OCI-LY1 (cell line): ENCODE data around the gene ASPRV1.

Source experiments
- H2AFZ ChIP-seq: fragments of 200-600 bp; sonication (generic), shearing (Covaris generic); 2 replicates; pipeline ENCODE4 v1.6.0; 2014; ENCODE audit warnings: antibody characterized with exemption, mild to moderate bottlenecking, low read length
- H3F3A ChIP-seq: fragments of 200-600 bp; sonication (generic), shearing (Covaris generic); 2 replicates; pipeline ENCODE4 v1.6.0; 2014; ENCODE audit warnings: mild to moderate bottlenecking, antibody characterized with exemption, low read length, moderate library complexity; ENCODE audit not compliant: insufficient read depth
- H3K27ac ChIP-seq: fragments of 200-600 bp; sonication (generic); 2 replicates; pipeline ENCODE4 v1.5.1; 2014; ENCODE audit warnings: low read length, mixed run types, mild to moderate bottlenecking, low read depth; ENCODE audit not compliant: poor library complexity, severe bottlenecking
- H3K27me3 ChIP-seq: fragments of 200-600 bp; sonication (generic); 2 replicates; pipeline ENCODE4 v1.6.0; 2014; ENCODE audit warnings: antibody characterized with exemption, mild to moderate bottlenecking, low read length, moderate library complexity; ENCODE audit not compliant: insufficient read depth
- H3K36me3 ChIP-seq: fragments of 200-600 bp; sonication (generic); 2 replicates; pipeline ENCODE4 v1.6.1; 2014; ENCODE audit warnings: mild to moderate bottlenecking, antibody characterized with exemption, low read length, moderate library complexity, mixed read lengths; ENCODE audit not compliant: insufficient read depth
- H3K4me1 ChIP-seq: fragments of 200-600 bp; sonication (generic); 2 replicates; pipeline ENCODE4 v1.5.1; 2014; ENCODE audit warnings: mild to moderate bottlenecking, low read length, moderate library complexity; ENCODE audit not compliant: insufficient read depth, severe bottlenecking
- H3K4me2 ChIP-seq: fragments of 200-600 bp; sonication (generic), shearing (Covaris generic); 2 replicates; pipeline ENCODE4 v1.6.1; 2014; ENCODE audit warnings: low read length
- H3K4me3 ChIP-seq: fragments of 200-600 bp; sonication (generic); 2 replicates; pipeline ENCODE4 v1.5.1; 2014; ENCODE audit warnings: low read length, low read depth, mild to moderate bottlenecking, mixed read lengths; ENCODE audit not compliant: poor library complexity, severe bottlenecking
- H3K79me2 ChIP-seq: fragments of 200-600 bp; shearing (Covaris generic); 2 replicates; pipeline ENCODE4 v1.6.1; 2016; ENCODE audit warnings: mixed run types, low read length, mixed read lengths; ENCODE audit not compliant: insufficient read depth
- H3K9ac ChIP-seq: fragments of 200-600 bp; sonication (generic), shearing (Covaris generic); 2 replicates; pipeline ENCODE4 v1.6.1; 2014; ENCODE audit warnings: mild to moderate bottlenecking, low read length, mixed read lengths
- H3K9me2 ChIP-seq: fragments of 200-600 bp; sonication (generic), shearing (Covaris generic); 2 replicates; pipeline ENCODE4 v1.6.1; 2014; ENCODE audit warnings: low read depth, mild to moderate bottlenecking, low read length, mixed read lengths
- H3K9me3 ChIP-seq: fragments of 200-600 bp; shearing (Covaris generic); 2 replicates; pipeline ENCODE4 v1.6.1; 2014; ENCODE audit warnings: low read length, mixed read lengths
- H4K20me1 ChIP-seq: fragments of 200-600 bp; sonication (generic), shearing (Covaris generic); 2 replicates; pipeline ENCODE4 v1.6.0; 2016; ENCODE audit warnings: mild to moderate bottlenecking, low read length; ENCODE audit not compliant: insufficient read depth
- EZH2 ChIP-seq: fragments of 200-600 bp; sonication (generic), shearing (Covaris generic); IDR thresholded peaks from 2 replicates; pipeline ENCODE4 v1.8.0; 2017; ENCODE audit warnings: borderline replicate concordance, mixed run types, mild to moderate bottlenecking, antibody characterized with exemption, low read length, moderate library complexity, mixed read lengths
- TF ChIP-seq, protein P1 (sequence below): fragments of 200-600 bp; sonication (generic), shearing (Covaris generic); IDR thresholded peaks from 2 replicates; pipeline ENCODE4 v1.5.1; 2017; ENCODE audit warnings: mild to moderate bottlenecking, antibody characterized with exemption, low read length, moderate library complexity, mixed read lengths

Gene ASPRV1

DNA sequence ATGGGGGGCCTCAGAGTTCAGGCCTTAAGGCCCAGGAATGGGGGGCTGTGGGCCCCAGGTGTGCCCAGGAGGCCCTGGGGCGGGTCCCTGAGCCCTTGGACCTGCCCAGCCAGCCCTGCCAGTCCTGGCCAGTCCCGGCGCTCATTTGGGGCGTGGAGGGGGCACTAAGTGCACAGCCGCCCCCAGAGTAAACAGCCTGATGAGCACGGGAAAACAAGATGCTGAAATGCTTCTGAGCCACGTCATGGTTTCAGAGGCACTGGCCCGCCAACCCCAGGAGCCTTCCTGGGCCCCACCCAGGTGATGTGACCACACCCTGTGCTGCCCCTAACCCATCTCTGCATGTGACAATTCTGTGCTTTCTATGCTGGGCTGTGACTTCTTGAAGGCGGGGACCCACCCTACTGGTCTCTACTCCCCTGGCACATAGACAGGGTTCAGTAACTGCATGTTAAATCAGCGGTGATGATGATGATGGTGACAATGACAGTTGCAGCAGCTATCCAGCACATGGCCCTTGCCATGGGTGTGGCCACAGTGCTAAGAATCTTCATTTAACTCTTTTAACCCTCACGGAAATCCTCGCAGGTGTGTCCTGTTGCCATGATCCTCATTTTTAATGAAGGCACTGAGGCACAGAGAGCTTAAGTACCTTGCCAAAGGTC lies 28.1 kb upstream of the ASPRV1 start:
- Histone ChIP-seq H3K4me2 (no peak overlapping the region), H4K20me1 (no peaks in the 10 kb centered on the region), H3K27ac (no peak overlapping the region), H3K9me2 (no peaks in the 10 kb centered on the region), H3K9ac (no peak overlapping the region), H3K79me2 (no peaks in the 10 kb centered on the region), H3K4me1 (no peaks in the 10 kb centered on the region), H3K4me3 (no peak overlapping the region), H3K27me3 (no peaks in the 10 kb centered on the region), H3K36me3 (0 out of 2 replicates have a peak, but pooled peaks cover 4% of the 10 kb centered on the region), H3K9me3 (no peaks in the 10 kb centered on the region), H2AFZ (no peak overlapping the region), H3F3A (no peaks in the 10 kb centered on the region)
- TF ChIP-seq, protein P1, sequence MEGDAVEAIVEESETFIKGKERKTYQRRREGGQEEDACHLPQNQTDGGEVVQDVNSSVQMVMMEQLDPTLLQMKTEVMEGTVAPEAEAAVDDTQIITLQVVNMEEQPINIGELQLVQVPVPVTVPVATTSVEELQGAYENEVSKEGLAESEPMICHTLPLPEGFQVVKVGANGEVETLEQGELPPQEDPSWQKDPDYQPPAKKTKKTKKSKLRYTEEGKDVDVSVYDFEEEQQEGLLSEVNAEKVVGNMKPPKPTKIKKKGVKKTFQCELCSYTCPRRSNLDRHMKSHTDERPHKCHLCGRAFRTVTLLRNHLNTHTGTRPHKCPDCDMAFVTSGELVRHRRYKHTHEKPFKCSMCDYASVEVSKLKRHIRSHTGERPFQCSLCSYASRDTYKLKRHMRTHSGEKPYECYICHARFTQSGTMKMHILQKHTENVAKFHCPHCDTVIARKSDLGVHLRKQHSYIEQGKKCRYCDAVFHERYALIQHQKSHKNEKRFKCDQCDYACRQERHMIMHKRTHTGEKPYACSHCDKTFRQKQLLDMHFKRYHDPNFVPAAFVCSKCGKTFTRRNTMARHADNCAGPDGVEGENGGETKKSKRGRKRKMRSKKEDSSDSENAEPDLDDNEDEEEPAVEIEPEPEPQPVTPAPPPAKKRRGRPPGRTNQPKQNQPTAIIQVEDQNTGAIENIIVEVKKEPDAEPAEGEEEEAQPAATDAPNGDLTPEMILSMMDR: no peak
- no peak for TF ChIP-seq EZH2

DNA sequence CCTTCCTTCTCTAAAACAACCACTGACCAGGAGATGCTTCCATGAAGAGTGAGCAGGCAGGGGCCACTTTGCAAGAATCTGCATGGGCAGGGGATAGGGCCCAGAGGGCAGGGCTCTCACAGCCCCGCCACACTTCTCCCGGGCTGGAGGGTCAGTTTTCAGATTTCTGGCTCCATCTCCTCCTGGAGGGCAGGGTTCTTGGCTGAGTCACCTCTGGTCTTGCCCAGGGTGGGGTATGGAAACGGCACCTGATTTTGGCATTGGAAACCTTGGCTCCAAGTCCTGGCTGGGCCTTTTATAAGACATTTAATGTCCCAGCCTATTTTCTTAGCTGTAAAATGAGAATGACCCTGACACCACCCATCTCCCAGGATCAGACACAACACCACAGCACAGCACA lies 27.6 kb upstream of the ASPRV1 start:
- Histone ChIP-seq H3K27me3 (no peaks in the 10 kb centered on the region), H3K9me2 (no peaks in the 10 kb centered on the region), H3K9ac (no peak overlapping the region), H4K20me1 (no peaks in the 10 kb centered on the region), H3K36me3 (0 out of 2 replicates have a peak, but pooled peaks cover 4% of the 10 kb centered on the region), H3K4me1 (no peaks in the 10 kb centered on the region), H3K27ac (no peak overlapping the region), H3F3A (no peaks in the 10 kb centered on the region), H2AFZ (no peak overlapping the region), H3K4me3 (no peak overlapping the region), H3K4me2 (no peak overlapping the region), H3K9me3 (no peaks in the 10 kb centered on the region), H3K79me2 (no peaks in the 10 kb centered on the region)
- TF ChIP-seq, protein P1: no peak
- TF ChIP-seq EZH2: no peak

DNA sequence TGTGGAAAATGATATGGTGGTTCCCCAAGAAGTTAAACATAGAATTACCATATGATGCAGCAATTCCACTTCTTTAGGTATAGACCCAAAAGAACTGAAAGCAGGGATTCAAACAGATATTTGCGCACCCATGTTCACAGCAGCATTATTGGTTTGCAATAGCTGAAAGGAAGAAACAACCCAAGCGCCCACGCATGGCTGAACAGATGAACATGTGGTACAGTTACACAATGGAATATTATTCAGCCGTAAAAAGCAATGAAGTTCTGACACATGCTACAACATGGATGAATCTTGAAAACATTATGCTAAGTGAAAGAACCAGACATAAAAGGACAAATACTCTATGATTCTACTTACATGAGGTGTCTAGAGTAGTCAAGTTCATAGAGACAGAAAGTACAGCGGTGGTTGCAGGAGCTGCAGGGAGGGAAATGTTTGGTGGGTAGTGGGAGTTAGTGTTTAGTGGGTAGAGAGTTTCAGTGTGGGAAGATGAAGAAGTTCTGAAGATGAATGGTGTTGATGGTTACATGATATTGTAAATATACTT lies 26.7 kb upstream of the ASPRV1 start:
- Histone ChIP-seq H3K9ac (no peak overlapping the region), H4K20me1 (no peaks in the 10 kb centered on the region), H3K4me1 (no peaks in the 10 kb centered on the region), H3K27ac (no peak overlapping the region), H2AFZ (no peak overlapping the region), H3K9me2 (no peaks in the 10 kb centered on the region), H3K79me2 (no peaks in the 10 kb centered on the region), H3K27me3 (no peaks in the 10 kb centered on the region), H3K9me3 (no peaks in the 10 kb centered on the region), H3K4me3 (no peak overlapping the region), H3K36me3 (0 out of 2 replicates have a peak, but pooled peaks cover 1% of the 10 kb centered on the region), H3K4me2 (no peak overlapping the region), H3F3A (no peaks in the 10 kb centered on the region)
- TF ChIP-seq EZH2: no peak
- TF ChIP-seq, protein P1: no peak
